Ishikawa (cell line): ENCODE data around the gene WDR43.

Experiments used
- CEBPB ChIP-seq: IDR thresholded peaks from 2 replicates; pipeline ENCODE4 v1.6.1; 2012
- CREB1 ChIP-seq: IDR thresholded peaks from 2 replicates; pipeline ENCODE4 v1.6.1; 2012; ENCODE audit warnings: low read depth
- FOXM1 ChIP-seq: IDR thresholded peaks from 2 replicates; pipeline ENCODE4 v1.6.1; 2012; ENCODE audit warnings: low read depth, borderline replicate concordance
- RAD21 ChIP-seq: IDR thresholded peaks from 2 replicates; pipeline ENCODE4 v1.6.1; 2012; ENCODE audit warnings: low read depth
- TAF1 ChIP-seq: IDR thresholded peaks from 2 replicates; pipeline ENCODE4 v1.6.1; 2012; ENCODE audit warnings: low read depth, mild to moderate bottlenecking
- TCF12 ChIP-seq: IDR thresholded peaks from 2 replicates; pipeline ENCODE4 v1.6.1; 2012; ENCODE audit warnings: low read depth
- TF ChIP-seq, protein P1 (sequence below): IDR thresholded peaks from 2 replicates; pipeline ENCODE4 v1.6.1; 2012; ENCODE audit warnings: low read depth, mild to moderate bottlenecking
- TF ChIP-seq, protein P2 (sequence below): IDR thresholded peaks from 2 replicates; pipeline ENCODE4 v1.6.1; 2012

GRCh38 chr2:28927469-28927868, 33.0 kb downstream of the WDR43 start:
- TF ChIP-seq RAD21 (no peak), CEBPB (no peak), CREB1 (no peak), TAF1 (no peak), TCF12 (no peak), FOXM1 (no peak)
- TF ChIP-seq, protein P1, sequence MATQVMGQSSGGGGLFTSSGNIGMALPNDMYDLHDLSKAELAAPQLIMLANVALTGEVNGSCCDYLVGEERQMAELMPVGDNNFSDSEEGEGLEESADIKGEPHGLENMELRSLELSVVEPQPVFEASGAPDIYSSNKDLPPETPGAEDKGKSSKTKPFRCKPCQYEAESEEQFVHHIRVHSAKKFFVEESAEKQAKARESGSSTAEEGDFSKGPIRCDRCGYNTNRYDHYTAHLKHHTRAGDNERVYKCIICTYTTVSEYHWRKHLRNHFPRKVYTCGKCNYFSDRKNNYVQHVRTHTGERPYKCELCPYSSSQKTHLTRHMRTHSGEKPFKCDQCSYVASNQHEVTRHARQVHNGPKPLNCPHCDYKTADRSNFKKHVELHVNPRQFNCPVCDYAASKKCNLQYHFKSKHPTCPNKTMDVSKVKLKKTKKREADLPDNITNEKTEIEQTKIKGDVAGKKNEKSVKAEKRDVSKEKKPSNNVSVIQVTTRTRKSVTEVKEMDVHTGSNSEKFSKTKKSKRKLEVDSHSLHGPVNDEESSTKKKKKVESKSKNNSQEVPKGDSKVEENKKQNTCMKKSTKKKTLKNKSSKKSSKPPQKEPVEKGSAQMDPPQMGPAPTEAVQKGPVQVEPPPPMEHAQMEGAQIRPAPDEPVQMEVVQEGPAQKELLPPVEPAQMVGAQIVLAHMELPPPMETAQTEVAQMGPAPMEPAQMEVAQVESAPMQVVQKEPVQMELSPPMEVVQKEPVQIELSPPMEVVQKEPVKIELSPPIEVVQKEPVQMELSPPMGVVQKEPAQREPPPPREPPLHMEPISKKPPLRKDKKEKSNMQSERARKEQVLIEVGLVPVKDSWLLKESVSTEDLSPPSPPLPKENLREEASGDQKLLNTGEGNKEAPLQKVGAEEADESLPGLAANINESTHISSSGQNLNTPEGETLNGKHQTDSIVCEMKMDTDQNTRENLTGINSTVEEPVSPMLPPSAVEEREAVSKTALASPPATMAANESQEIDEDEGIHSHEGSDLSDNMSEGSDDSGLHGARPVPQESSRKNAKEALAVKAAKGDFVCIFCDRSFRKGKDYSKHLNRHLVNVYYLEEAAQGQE: no peak
- TF ChIP-seq, protein P2, sequence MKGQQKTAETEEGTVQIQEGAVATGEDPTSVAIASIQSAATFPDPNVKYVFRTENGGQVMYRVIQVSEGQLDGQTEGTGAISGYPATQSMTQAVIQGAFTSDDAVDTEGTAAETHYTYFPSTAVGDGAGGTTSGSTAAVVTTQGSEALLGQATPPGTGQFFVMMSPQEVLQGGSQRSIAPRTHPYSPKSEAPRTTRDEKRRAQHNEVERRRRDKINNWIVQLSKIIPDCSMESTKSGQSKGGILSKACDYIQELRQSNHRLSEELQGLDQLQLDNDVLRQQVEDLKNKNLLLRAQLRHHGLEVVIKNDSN: no peak
